Colonic mucosa (tissue), 4 donors: Measurements from ENCODE around the gene PDK2. TPM values are rescaled to one million over a fixed set of nuclear protein-coding genes. Genes with fewer than 3 reads are reported as not detected.

Source experiments
- DNase-seq: peaks from one replicate; pipeline ENCODE4 v3.0.0-alpha.2; 2020
- H3K27ac ChIP-seq: fragments of 200-600 bp; one replicate; pipeline ENCODE4 v1.8.0; 2021
- H3K27me3 ChIP-seq: fragments of 200-600 bp; one replicate; pipeline ENCODE4 v1.8.0; 2021
- H3K36me3 ChIP-seq: fragments of 200-600 bp; one replicate; pipeline ENCODE4 v1.8.0; 2021
- H3K4me1 ChIP-seq: fragments of 200-600 bp; one replicate; pipeline ENCODE4 v1.8.0; 2021; ENCODE audit warnings: mild to moderate bottlenecking
- H3K4me3 ChIP-seq: fragments of 200-600 bp; one replicate; pipeline ENCODE4 v1.8.0; 2021
- H3K9ac ChIP-seq, 2 donors: one replicate each; pipeline ENCODE4 v1.7.0; 2013; ENCODE audit warnings: control low read depth in 2 of 2, low read depth in 2 of 2, low read length in 2 of 2
- H3K9me3 ChIP-seq: fragments of 200-600 bp; one replicate; pipeline ENCODE4 v1.8.0; 2021
- intact Hi-C: fragments of 100-400 bp; cut with DNase I; formaldehyde crosslinking; loops from one replicate; pipeline ENCODE4 v1.14.1; 2022
- total RNA-seq, 2 donors: library from RNA; stranded (reverse); fragmentation: NEBNext Ultra II Directional in 1 of 2; extraction: Animal tissue kit (Norgen Biotek cat#: 25700) in 1 of 2; gene quantifications; one replicate each; pipeline ENCODE4 v1.2.1, GENCODE V29; 2021
- TF ChIP-seq, protein P1 (sequence below): fragments of 200-600 bp; IDR thresholded peaks from one replicate; pipeline ENCODE4 v1.8.0; 2022; ENCODE audit warnings: antibody characterized with exemption, mild to moderate bottlenecking
- donor health status: healthy.
- donor health status: DM: no; HTN: no; CAD: no.
- donor health status: DM: no; HTN: no; CAD: no.

The PDK2 gene
- total RNA-seq, 2 donors from 2014 or later: 48.8 to 56.4 TPM

- intact Hi-C loops: no loop called here
- Histone ChIP-seq H3K4me3 (no peak overlapping the region), H3K27me3 (no peaks in the 10 kb centered on the region), H3K9ac (no peak overlapping the region), H3K36me3 (no peaks in the 10 kb centered on the region), H3K4me1 (peaks cover 5% of the 10 kb centered on the region), H3K27ac (no peak overlapping the region), H3K9me3 (no peaks in the 10 kb centered on the region)
- TF ChIP-seq, protein P1, sequence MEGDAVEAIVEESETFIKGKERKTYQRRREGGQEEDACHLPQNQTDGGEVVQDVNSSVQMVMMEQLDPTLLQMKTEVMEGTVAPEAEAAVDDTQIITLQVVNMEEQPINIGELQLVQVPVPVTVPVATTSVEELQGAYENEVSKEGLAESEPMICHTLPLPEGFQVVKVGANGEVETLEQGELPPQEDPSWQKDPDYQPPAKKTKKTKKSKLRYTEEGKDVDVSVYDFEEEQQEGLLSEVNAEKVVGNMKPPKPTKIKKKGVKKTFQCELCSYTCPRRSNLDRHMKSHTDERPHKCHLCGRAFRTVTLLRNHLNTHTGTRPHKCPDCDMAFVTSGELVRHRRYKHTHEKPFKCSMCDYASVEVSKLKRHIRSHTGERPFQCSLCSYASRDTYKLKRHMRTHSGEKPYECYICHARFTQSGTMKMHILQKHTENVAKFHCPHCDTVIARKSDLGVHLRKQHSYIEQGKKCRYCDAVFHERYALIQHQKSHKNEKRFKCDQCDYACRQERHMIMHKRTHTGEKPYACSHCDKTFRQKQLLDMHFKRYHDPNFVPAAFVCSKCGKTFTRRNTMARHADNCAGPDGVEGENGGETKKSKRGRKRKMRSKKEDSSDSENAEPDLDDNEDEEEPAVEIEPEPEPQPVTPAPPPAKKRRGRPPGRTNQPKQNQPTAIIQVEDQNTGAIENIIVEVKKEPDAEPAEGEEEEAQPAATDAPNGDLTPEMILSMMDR: no peak
- no peak for DNase-seq
Observed at GRCh38 chr17:50051606-50052005, 43.5 kb upstream of the PDK2 start.

GRCh38 chr17:50052241-50052796 is 42.8 kb upstream of the PDK2 start:
- intact Hi-C loops: no loop called here
- no peaks in the 10 kb centered on the region for H3K27me3 ChIP-seq
- peak overlapping the region; percentile 8 for H3K27ac ChIP-seq
- peak; percentile 47 for DNase-seq
- H3K9ac ChIP-seq: no peak overlapping the region
- H3K4me3 ChIP-seq: no peak overlapping the region
- H3K36me3 ChIP-seq: no peaks in the 10 kb centered on the region
- TF ChIP-seq, protein P1: no peak
- H3K9me3 ChIP-seq: no peaks in the 10 kb centered on the region
- peaks cover 5% of the 10 kb centered on the region for H3K4me1 ChIP-seq

DNA sequence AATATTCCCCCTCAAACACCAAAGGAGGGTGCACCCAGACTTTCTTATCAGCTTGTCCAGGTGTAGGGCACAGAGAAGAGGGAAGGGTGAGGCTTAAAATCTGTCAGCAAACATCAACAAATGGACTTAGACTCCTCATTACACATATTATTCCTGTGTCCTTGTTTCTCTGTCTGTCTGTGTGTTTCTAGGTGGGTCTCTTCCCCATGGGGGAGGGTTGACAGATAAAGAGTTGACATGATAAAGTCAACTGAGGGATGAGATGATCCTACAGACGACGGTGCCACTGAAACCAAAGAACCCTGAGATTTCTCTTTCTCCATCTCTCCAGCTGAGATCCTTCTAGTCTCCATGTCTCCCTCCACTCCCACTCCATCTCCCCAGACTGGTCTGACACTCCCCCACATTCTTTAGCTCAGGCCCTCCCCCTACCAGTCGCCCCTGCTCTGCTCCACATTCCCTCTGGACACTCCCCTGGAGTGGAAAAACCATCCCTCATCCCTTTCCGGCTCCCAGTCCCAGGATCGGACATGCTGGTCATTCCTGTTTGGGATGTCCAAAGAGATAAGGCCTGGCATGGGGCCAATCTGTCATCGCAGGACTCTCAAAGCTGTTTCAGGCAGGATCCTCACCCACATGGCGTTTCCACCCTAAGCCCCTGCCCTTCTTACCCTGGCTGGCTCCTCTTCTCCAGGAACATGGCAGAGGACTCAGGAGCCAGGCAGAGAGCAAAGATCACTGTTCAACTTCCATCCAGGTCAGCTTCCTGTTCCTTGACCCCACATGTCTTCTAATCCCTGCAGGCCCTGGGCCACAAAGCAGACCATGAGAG is 42.1 kb upstream of the PDK2 start:
- no peak overlapping the region for H3K9ac ChIP-seq
- H3K4me1 ChIP-seq: peaks cover 5% of the 10 kb centered on the region
- no peak overlapping the region for H3K4me3 ChIP-seq
- H3K36me3 ChIP-seq: no peaks in the 10 kb centered on the region
- H3K27me3 ChIP-seq: no peaks in the 10 kb centered on the region
- H3K9me3 ChIP-seq: no peaks in the 10 kb centered on the region
- DNase-seq: peak; percentile 46
- H3K27ac ChIP-seq: peak overlapping the region; percentile 8
- TF ChIP-seq, protein P1: no peak
- intact Hi-C loops: no loop called here

DNA sequence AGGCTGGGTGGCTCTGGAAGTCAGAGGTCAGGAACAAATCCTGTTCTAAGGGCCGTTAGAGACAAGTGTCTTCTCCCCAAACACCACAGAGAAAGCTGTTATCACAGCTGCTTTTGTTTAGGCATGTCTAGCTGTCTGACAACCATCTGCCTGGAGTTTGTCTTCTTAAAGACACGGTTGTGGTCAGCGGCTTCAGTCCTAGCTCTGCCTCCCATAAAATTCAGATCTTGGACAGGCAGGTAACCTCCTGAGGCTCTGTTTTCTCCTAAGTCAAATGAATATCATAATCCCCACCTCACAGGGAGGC is 41.5 kb upstream of the PDK2 start:
- Histone ChIP-seq H3K4me1 (peaks cover 9% of the 10 kb centered on the region), H3K27me3 (no peaks in the 10 kb centered on the region), H3K9me3 (no peaks in the 10 kb centered on the region), H3K4me3 (no peak overlapping the region), H3K9ac (no peak overlapping the region), H3K27ac (peak overlapping the region; percentile 8), H3K36me3 (no peaks in the 10 kb centered on the region)
- DNase-seq: no peak
- intact Hi-C loops: no loop called here
- TF ChIP-seq, protein P1: no peak

- Histone ChIP-seq H3K27ac (peak overlapping the region; percentile 94), H3K4me1 (peaks cover 15% of the 10 kb centered on the region), H3K27me3 (no peaks in the 10 kb centered on the region), H3K9me3 (no peaks in the 10 kb centered on the region), H3K9ac (peak overlapping the region; percentile 65 to 90), H3K36me3 (no peaks in the 10 kb centered on the region), H3K4me3 (peak overlapping the region; percentile 72)
- TF ChIP-seq, protein P1: no peak
- DNase-seq: peak; percentile 87
- intact Hi-C loops: no loop called here
Observed at GRCh38 chr17:50055055-50055425, 40.1 kb upstream of the PDK2 start.
